SH-SY5Y (cell line): Measurements from ENCODE around the gene MEF2D.

ENCODE experiments used
- GATA2 ChIP-seq: IDR thresholded peaks from 2 replicates; pipeline ENCODE4 v1.6.1; 2011; ENCODE audit warnings: mild to moderate bottlenecking, low read depth, low read length
- GATA3 ChIP-seq: IDR thresholded peaks from 2 replicates; pipeline ENCODE4 v1.6.1; 2011; ENCODE audit warnings: low read depth, mild to moderate bottlenecking, low read length, moderate library complexity

- TF ChIP-seq GATA3 (no peak), GATA2 (no peak)
Observed at GRCh38 chr1:156432669-156433018, 67.9 kb downstream of the MEF2D start.
